22Rv1 (cell line): Measurements from ENCODE around the gene CCR5.

Experiments
- ZFX ChIP-seq: fragments of 450-650 bp; IDR thresholded peaks from 2 replicates; pipeline ENCODE4 v1.6.1; 2017; ENCODE audit warnings: antibody characterized with exemption, borderline replicate concordance
- TF ChIP-seq, protein P1 (sequence below): fragments of 450-650 bp; IDR thresholded peaks from 2 replicates; pipeline ENCODE4 v1.5.1; 2017; ENCODE audit warnings: mild to moderate bottlenecking

DNA sequence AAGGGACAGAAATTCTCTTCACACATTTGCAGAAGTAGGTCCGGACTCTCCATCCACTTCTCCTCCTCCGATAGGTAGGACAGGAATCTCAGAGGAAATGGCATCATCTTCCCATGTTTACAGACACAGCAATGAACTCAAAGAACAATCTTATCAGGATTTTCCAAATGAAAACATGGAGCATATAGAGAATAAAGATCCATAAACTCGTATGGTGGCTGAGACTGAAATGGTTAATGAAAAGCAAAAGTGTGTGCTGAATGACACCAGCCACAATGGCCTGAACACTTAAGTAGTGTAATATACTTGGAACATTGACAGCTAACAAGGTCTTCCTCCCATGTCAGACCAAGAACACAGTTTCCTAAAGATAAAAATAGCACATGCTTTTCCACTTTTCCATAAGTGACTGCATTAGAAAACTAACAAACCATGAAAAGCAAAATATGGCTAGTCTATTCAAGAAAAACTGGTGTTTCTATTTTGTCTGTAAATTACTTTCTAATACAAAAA lies 42.1 kb downstream of the CCR5 start:
- TF ChIP-seq, protein P1, sequence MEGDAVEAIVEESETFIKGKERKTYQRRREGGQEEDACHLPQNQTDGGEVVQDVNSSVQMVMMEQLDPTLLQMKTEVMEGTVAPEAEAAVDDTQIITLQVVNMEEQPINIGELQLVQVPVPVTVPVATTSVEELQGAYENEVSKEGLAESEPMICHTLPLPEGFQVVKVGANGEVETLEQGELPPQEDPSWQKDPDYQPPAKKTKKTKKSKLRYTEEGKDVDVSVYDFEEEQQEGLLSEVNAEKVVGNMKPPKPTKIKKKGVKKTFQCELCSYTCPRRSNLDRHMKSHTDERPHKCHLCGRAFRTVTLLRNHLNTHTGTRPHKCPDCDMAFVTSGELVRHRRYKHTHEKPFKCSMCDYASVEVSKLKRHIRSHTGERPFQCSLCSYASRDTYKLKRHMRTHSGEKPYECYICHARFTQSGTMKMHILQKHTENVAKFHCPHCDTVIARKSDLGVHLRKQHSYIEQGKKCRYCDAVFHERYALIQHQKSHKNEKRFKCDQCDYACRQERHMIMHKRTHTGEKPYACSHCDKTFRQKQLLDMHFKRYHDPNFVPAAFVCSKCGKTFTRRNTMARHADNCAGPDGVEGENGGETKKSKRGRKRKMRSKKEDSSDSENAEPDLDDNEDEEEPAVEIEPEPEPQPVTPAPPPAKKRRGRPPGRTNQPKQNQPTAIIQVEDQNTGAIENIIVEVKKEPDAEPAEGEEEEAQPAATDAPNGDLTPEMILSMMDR, result no peak
- no peak for TF ChIP-seq ZFX
